ENCODE measurements around the gene ABTB2.

The ABTB2 gene

GRCh38 chr11:34305193-34305592 lies 52.6 kb downstream of the ABTB2 start:
- no peak for TF ChIP-seq ISL1 (CRISPR knock-in tag; IDR thresholded peaks at IDR 0.05)
- TF ChIP-seq CREB5 (CRISPR knock-in tag; IDR thresholded peaks at IDR 0.05; ENCODE audit: low read depth): no peak
- TF ChIP-seq ZFP30 (CRISPR knock-in tag; IDR thresholded peaks at IDR 0.05): no peak
- TF ChIP-seq ZNF8 (CRISPR knock-in tag; IDR thresholded peaks at IDR 0.05): no peak
- no peak for TF ChIP-seq TOX (CRISPR knock-in tag; IDR thresholded peaks at IDR 0.05; ENCODE audit: borderline replicate concordance)
- TF ChIP-seq CSRNP3 (CRISPR knock-in tag; IDR thresholded peaks at IDR 0.05): no peak
- no peak for TF ChIP-seq ZNF70 (CRISPR knock-in tag; IDR thresholded peaks at IDR 0.05)
- no peak for TF ChIP-seq BACH2 (CRISPR knock-in tag; IDR thresholded peaks at IDR 0.05; ENCODE audit: borderline replicate concordance)
- TF ChIP-seq TSHZ2 (CRISPR knock-in tag; IDR thresholded peaks at IDR 0.05): no peak
- TF ChIP-seq CSDC2 (CRISPR knock-in tag; IDR thresholded peaks at IDR 0.05): no peak
- no peak for TF ChIP-seq RARB (CRISPR knock-in tag; IDR thresholded peaks at IDR 0.05)
- no peak for TF ChIP-seq ESRRG (CRISPR knock-in tag; IDR thresholded peaks at IDR 0.05)
- TF ChIP-seq GLIS3 (CRISPR knock-in tag; IDR thresholded peaks at IDR 0.05): no peak
- TF ChIP-seq ARNTL (CRISPR knock-in tag; IDR thresholded peaks at IDR 0.05; ENCODE audit: borderline replicate concordance, low read depth): no peak
- TF ChIP-seq OSR1 (CRISPR knock-in tag; IDR thresholded peaks at IDR 0.05): no peak
- TF ChIP-seq SNAI2 (CRISPR knock-in tag; IDR thresholded peaks at IDR 0.05): no peak
- TF ChIP-seq ZFP3 (CRISPR knock-in tag; IDR thresholded peaks at IDR 0.05): no peak
- no peak for TF ChIP-seq ZNF565 (CRISPR knock-in tag; conservative IDR thresholded peaks at IDR 0.05; ENCODE audit: low read depth)
- TF ChIP-seq ZC3H10 (CRISPR knock-in tag; IDR thresholded peaks at IDR 0.05): no peak
- no peak for TF ChIP-seq POU6F1 (CRISPR knock-in tag; IDR thresholded peaks at IDR 0.05; ENCODE audit: borderline replicate concordance, low read depth)
- no peak for ATAC-seq

- ATAC-seq: peak; percentile 26
- TF ChIP-seq RARB (CRISPR knock-in tag; IDR thresholded peaks at IDR 0.05): no peak
- no peak for TF ChIP-seq ZNF70 (CRISPR knock-in tag; IDR thresholded peaks at IDR 0.05)
- no peak for TF ChIP-seq PPARA (CRISPR knock-in tag; IDR thresholded peaks at IDR 0.05; ENCODE audit: borderline replicate concordance)
Measured at GRCh38 chr11:34303028-34303570, 54.7 kb downstream of the ABTB2 start.

- peak; percentile 93 for ATAC-seq
- TF ChIP-seq ZC3H10 (CRISPR knock-in tag; IDR thresholded peaks at IDR 0.05) (no peak), GLIS3 (CRISPR knock-in tag; IDR thresholded peaks at IDR 0.05) (no peak), TSHZ2 (CRISPR knock-in tag; IDR thresholded peaks at IDR 0.05) (no peak), TCF4 (CRISPR knock-in tag; IDR thresholded peaks at IDR 0.05; ENCODE audit: borderline replicate concordance) (no peak), CSRNP3 (CRISPR knock-in tag; IDR thresholded peaks at IDR 0.05) (no peak), ZFP30 (CRISPR knock-in tag; IDR thresholded peaks at IDR 0.05) (no peak), ESRRG (CRISPR knock-in tag; IDR thresholded peaks at IDR 0.05) (no peak), POU6F1 (CRISPR knock-in tag; IDR thresholded peaks at IDR 0.05; ENCODE audit: borderline replicate concordance, low read depth) (no peak), ZNF70 (CRISPR knock-in tag; IDR thresholded peaks at IDR 0.05) (no peak), CSDC2 (CRISPR knock-in tag; IDR thresholded peaks at IDR 0.05) (no peak), ZNF8 (CRISPR knock-in tag; IDR thresholded peaks at IDR 0.05) (no peak), ZFP3 (CRISPR knock-in tag; IDR thresholded peaks at IDR 0.05) (no peak), TOX (CRISPR knock-in tag; IDR thresholded peaks at IDR 0.05; ENCODE audit: borderline replicate concordance) (no peak), ARNTL (CRISPR knock-in tag; IDR thresholded peaks at IDR 0.05; ENCODE audit: borderline replicate concordance, low read depth) (no peak), ISL1 (CRISPR knock-in tag; IDR thresholded peaks at IDR 0.05) (no peak)
Measured at GRCh38 chr11:34302046-34302921, 55.5 kb downstream of the ABTB2 start.

Measured in SK-N-SH treated with all-trans-retinoic acid at 6 μM for 48 hours (cell line).